Esophagus squamous epithelium (tissue), 5 donors: ENCODE results near the gene CCNI. TPM values are rescaled to one million over a fixed set of nuclear protein-coding genes. Genes with fewer than 3 reads are reported as not detected.
"Not testable (repeated sequence)": the region's sequence is repeated elsewhere in the genome, so short reads cannot be mapped to it uniquely, and the experiment has no call there.

Experiments
- DNase-seq: peaks from one replicate; lab custom pipeline; 2025; lab: John Stamatoyannopoulos, UW
- H3K27ac ChIP-seq, 4 donors: fragments of 200-600 bp; sonication (generic); one replicate each; pipeline ENCODE4 v1.5.1; 2016 to 2019; ENCODE audit warnings: mild to moderate bottlenecking in 1 of 4
- H3K27me3 ChIP-seq, 4 donors: fragments of 200-600 bp; sonication (generic); 1 replicate in 3 of 4; 2 replicates in 1 of 4; pipeline versions ENCODE4 v1.5.1 to v1.6.0; 2017 to 2021; ENCODE audit warnings: antibody characterized with exemption in 1 of 4
- H3K36me3 ChIP-seq, 3 donors: fragments of 200-600 bp; sonication (generic); one replicate each; pipeline ENCODE4 v1.5.1; 2016 to 2019
- H3K4me1 ChIP-seq, 3 donors: fragments of 200-600 bp; sonication (generic); one replicate each; pipeline ENCODE4 v1.5.1; 2017 to 2019
- H3K4me3 ChIP-seq, 4 donors: fragments of 200-600 bp; sonication (generic); 1 replicate in 3 of 4; 2 replicates in 1 of 4; pipeline ENCODE4 v1.5.1; 2016 to 2019; ENCODE audit warnings: mild to moderate bottlenecking in 2 of 4, moderate library complexity in 1 of 4
- H3K9me3 ChIP-seq, 3 donors: fragments of 200-600 bp; sonication (generic); one replicate each; pipeline ENCODE4 v1.5.1; 2016 to 2019
- POLR2A ChIP-seq, 4 donors: fragments of 450-650 bp; IDR thresholded peaks; one replicate each; pipeline ENCODE4 v1.6.1; 2017; ENCODE audit warnings: antibody characterized with exemption in 4 of 4, mild to moderate bottlenecking in 4 of 4, moderate library complexity in 3 of 4
- WGBS, 2 donors: methylation state at CpG; one replicate each; pipeline ENCODE4 v1.1.5; 2018; 5-methylcytosine and 5-hydroxymethylcytosine counted together
- intact Hi-C: fragments of 100-400 bp; cut with DNase I; formaldehyde crosslinking; loops from one replicate; pipeline ENCODE4 v1.15.0; 2022
- total RNA-seq, 4 donors: library from RNA; depleted of rRNA; stranded (reverse); fragments of >200 nt; gene quantifications; one replicate each; pipeline ENCODE4 v1.1.0, GENCODE V29; 2016
- TF ChIP-seq, protein P1 (sequence below), 6 experiments: fragments of 450-650 bp in 4 of 6; fragments of 200-600 bp in 2 of 6; sonication (generic) in 2 of 6; IDR thresholded peaks; one replicate each; pipeline ENCODE4 v1.5.1; 2016 to 2019; ENCODE audit warnings: antibody characterized with exemption in 6 of 6, mild to moderate bottlenecking in 4 of 6, moderate library complexity in 4 of 6
- donor health status: DM: yes; HTN: yes; CAD: no.

Gene CCNI
- total RNA-seq, 4 donors from 2014 or later = 123 to 282 (median 159) TPM

DNA sequence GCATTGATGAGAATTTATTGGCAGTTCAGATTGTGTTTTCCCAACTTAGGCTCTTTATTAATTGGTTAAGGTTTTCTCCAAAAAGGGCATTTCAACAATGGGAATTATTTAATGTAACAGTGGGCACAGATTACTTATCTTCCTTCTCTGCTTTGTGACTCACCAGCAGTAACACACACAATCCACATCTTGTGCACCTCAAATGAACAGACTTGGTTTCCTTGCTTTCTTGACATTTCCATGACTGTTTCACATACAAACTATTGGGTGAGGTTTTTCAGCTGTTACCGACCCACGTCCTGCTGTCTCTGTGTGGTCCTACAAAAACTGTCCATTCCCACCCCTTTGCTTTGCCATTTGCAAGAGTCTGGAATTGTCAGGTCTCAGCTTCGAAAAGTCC lies 38.1 kb downstream of the CCNI start:
- intact Hi-C loops = loop anchor here (10.0 kb wide), 1 partner anchor 73 kb away; no protein-coding TSS in a partner anchor
- Histone ChIP-seq H3K9me3 (no peaks in the 10 kb centered on the region), H3K4me1 (peaks cover 0 to 9% (median 0%) of the 10 kb centered on the region in 3 donors), H3K27ac (no peak overlapping the region), H3K4me3 (no peak overlapping the region), H3K27me3 (no peaks in the 10 kb centered on the region), H3K36me3 (peaks cover 0 to 61% (median 0%) of the 10 kb centered on the region in 3 donors)
- WGBS, 2 donors = 91 to 93% methylated on average over 3 of the region's 3 CpGs
- DNase-seq = no peak
- no peak for TF ChIP-seq POLR2A (IDR thresholded peaks at IDR 0.05)
- TF ChIP-seq, protein P1, sequence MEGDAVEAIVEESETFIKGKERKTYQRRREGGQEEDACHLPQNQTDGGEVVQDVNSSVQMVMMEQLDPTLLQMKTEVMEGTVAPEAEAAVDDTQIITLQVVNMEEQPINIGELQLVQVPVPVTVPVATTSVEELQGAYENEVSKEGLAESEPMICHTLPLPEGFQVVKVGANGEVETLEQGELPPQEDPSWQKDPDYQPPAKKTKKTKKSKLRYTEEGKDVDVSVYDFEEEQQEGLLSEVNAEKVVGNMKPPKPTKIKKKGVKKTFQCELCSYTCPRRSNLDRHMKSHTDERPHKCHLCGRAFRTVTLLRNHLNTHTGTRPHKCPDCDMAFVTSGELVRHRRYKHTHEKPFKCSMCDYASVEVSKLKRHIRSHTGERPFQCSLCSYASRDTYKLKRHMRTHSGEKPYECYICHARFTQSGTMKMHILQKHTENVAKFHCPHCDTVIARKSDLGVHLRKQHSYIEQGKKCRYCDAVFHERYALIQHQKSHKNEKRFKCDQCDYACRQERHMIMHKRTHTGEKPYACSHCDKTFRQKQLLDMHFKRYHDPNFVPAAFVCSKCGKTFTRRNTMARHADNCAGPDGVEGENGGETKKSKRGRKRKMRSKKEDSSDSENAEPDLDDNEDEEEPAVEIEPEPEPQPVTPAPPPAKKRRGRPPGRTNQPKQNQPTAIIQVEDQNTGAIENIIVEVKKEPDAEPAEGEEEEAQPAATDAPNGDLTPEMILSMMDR (IDR thresholded peaks at IDR 0.05) = no peak

DNA sequence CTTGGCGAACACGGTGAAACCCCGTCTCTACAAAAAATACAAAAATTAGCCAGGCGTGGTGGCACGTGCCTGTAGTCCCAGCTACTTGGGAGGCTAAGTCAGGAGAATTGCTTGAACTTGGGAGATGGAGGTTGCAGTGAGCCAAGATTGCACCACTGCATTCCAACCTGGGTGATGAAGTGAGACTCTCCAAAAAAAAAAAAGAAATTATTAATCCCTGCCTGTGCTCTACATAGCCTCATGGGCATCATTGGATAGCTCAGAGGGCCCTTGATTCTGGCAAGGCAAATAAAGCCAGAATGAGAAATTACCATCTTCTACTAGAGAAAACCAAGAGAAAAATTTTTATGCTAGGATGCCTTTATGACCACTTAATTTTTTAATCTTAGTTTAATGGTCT lies 38.6 kb downstream of the CCNI start:
- not testable (repeated sequence) for H3K27me3 ChIP-seq, H3K27ac ChIP-seq, H3K4me1 ChIP-seq, H3K9me3 ChIP-seq, DNase-seq, H3K4me3 ChIP-seq
- 95 to 98% methylated on average over 5 of the region's 5 CpGs for WGBS, 2 donors
- peaks cover 0 to 67% (median 0%) of the 10 kb centered on the region in 3 donors for H3K36me3 ChIP-seq
- intact Hi-C loops = loop anchor here (10.0 kb wide), 1 partner anchor 72 kb away; no protein-coding TSS in a partner anchor

DNA sequence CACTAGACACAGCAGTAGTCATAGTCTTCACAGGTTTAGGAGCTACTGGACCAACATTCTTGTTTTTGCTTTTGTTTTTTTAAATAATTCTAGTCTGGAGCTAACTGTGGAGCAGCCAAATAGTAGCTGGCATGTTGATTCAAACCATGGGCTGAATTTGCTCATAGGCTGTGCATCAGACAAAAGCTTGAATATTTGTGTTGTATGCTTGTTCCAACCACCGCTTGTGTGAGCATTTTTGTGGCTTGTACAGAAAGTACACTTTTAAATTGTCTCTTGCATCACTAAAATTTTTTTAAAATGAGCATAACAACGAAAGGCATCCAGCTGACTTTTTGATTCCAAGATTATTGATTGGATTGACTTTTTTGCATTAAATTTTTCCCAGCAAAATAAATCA lies 39.6 kb downstream of the CCNI start:
- Histone ChIP-seq H3K9me3 (no peaks in the 10 kb centered on the region), H3K4me3 (no peak overlapping the region), H3K36me3 (peaks cover 0 to 76% (median 0%) of the 10 kb centered on the region in 3 donors), H3K27ac (no peak overlapping the region), H3K4me1 (peaks cover 0 to 9% (median 0%) of the 10 kb centered on the region in 3 donors), H3K27me3 (no peaks in the 10 kb centered on the region)
- no peak for TF ChIP-seq POLR2A (IDR thresholded peaks at IDR 0.05)
- TF ChIP-seq, protein P1 (IDR thresholded peaks at IDR 0.05) = no peak
- DNase-seq = no peak
- 78 to 82% methylated on average over 2 of the region's 2 CpGs for WGBS, 2 donors
- intact Hi-C loops = loop anchor here (10.0 kb wide), 1 partner anchor 71 kb away; no protein-coding TSS in a partner anchor

DNA sequence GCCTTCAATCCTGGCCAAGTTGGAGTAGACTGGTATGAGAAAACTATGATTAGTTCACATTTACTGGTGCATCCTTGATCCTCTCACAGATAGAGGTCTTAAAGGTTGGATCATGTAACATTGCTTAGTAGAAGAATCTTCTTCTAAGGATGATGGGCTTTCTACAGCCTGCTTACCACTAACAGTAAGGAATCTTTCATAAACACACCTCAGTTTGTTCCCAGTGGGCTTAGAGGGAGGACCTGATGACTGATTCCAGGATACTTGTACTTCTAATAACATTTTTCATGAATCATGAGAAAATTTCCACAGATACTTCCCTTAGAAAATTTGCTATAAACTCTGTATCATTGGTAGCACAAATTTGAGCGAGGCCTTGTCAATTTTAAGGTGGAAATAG lies 40.6 kb downstream of the CCNI start:
- H3K9me3 ChIP-seq = no peaks in the 10 kb centered on the region
- WGBS, 2 donors = 92 to 100% methylated on average over 1 of the region's 1 CpG
- no peak for TF ChIP-seq POLR2A (IDR thresholded peaks at IDR 0.05)
- TF ChIP-seq, protein P1 (IDR thresholded peaks at IDR 0.05) = no peak
- H3K4me3 ChIP-seq = no peak overlapping the region
- no peaks in the 10 kb centered on the region for H3K4me1 ChIP-seq
- intact Hi-C loops = loop anchor here (10.0 kb wide), 1 partner anchor 70 kb away; no protein-coding TSS in a partner anchor
- no peaks in the 10 kb centered on the region for H3K27me3 ChIP-seq
- peaks cover 0 to 87% (median 3%) of the 10 kb centered on the region in 3 donors for H3K36me3 ChIP-seq
- no peak for DNase-seq
- H3K27ac ChIP-seq = no peak overlapping the region

DNA sequence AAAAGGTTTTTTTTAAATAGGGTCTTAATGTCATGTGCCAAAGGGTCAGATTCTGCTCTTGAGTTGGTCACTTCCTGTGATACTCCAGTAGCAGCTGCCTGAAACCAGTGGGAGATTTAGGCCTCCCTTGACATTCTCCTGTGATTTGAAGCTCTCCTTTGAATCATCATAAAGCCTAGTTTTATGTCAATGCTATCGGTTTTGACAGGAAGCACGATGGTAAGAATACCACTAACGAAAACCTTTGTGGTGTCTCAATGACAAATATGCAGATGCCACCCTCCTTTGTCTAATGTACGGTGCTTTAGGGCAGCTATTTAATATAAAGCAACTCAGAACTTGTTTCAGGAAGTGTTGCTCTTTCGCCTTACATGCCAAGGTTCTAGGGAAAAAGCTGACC lies 44.2 kb downstream of the CCNI start:
- Histone ChIP-seq H3K27me3 (no peaks in the 10 kb centered on the region), H3K4me3 (no peak overlapping the region), H3K36me3 (peaks cover 0 to 94% (median 3%) of the 10 kb centered on the region in 3 donors), H3K4me1 (no peaks in the 10 kb centered on the region), H3K27ac (no peak overlapping the region), H3K9me3 (no peaks in the 10 kb centered on the region)
- no peak for DNase-seq
- intact Hi-C loops = loop anchor here (10.0 kb wide), 1 partner anchor 67 kb away; no protein-coding TSS in a partner anchor
- no peak for TF ChIP-seq POLR2A (IDR thresholded peaks at IDR 0.05)
- TF ChIP-seq, protein P1 (IDR thresholded peaks at IDR 0.05) = no peak
- WGBS, 2 donors = 64 to 71% methylated on average over 5 of the region's 5 CpGs

DNA sequence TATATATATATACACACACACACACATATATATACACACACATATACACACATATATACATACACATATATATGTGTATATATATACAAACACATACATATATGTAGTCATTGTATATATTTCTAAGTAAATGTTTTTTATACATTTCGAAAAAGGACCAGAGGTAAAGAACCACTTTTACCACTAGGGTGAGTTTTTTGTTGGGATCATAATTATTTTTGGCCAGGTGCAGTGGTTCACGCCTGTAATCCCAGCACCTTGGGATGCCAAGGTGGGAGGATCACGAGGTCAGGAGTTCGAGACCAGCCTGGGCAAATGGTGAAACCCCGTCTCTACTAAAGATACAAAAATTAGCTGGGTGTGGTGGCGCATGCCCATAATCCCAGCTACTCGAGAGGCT lies 46.0 kb downstream of the CCNI start:
- not testable (repeated sequence) for DNase-seq, H3K27ac ChIP-seq, H3K4me1 ChIP-seq, H3K4me3 ChIP-seq, H3K9me3 ChIP-seq, H3K27me3 ChIP-seq
- peaks cover 0 to 88% (median 3%) of the 10 kb centered on the region in 3 donors for H3K36me3 ChIP-seq
- intact Hi-C loops = loop anchor here (10.0 kb wide), 1 partner anchor 65 kb away; no protein-coding TSS in a partner anchor
- WGBS, 2 donors = 95 to 98% methylated on average over 6 to 7 of the region's 7 CpGs
